Neuronal stem cell (in vitro differentiated cells): ENCODE data around the gene SUGCT.

ENCODE experiments used
- DNase-seq: peaks from one replicate; pipeline ENCODE4 v3.0.0-alpha.2; 2013; ENCODE audit warnings: low spot score
- H2AFZ ChIP-seq: one replicate; pipeline ENCODE4 v1.6.1; 2013; ENCODE audit warnings: mild to moderate bottlenecking, low read length, inconsistent platforms
- H2AK5ac ChIP-seq: 2 replicates; pipeline ENCODE4 v1.6.1; 2013; ENCODE audit warnings: low read depth, mild to moderate bottlenecking, inconsistent platforms, low read length, moderate library complexity, mixed read lengths
- H2BK120ac ChIP-seq: 2 replicates; pipeline ENCODE4 v1.6.1; 2013; ENCODE audit warnings: low read depth, mild to moderate bottlenecking, inconsistent platforms, low read length, moderate library complexity, mixed read lengths
- H2BK12ac ChIP-seq: one replicate; pipeline ENCODE4 v1.6.1; 2013; ENCODE audit warnings: low read length, inconsistent platforms
- H2BK15ac ChIP-seq: 2 replicates; pipeline ENCODE4 v1.6.1; 2013; ENCODE audit warnings: mild to moderate bottlenecking, low read length, inconsistent platforms, mixed read lengths
- H2BK5ac ChIP-seq: one replicate; pipeline ENCODE4 v1.6.1; 2013; ENCODE audit warnings: inconsistent platforms, mild to moderate bottlenecking, low read length, moderate library complexity
- H3K14ac ChIP-seq: one replicate; pipeline ENCODE4 v1.6.1; 2013; ENCODE audit warnings: low read length, inconsistent platforms
- H3K18ac ChIP-seq: 2 replicates; pipeline ENCODE4 v1.6.1; 2013; ENCODE audit warnings: low read length, inconsistent platforms
- H3K23ac ChIP-seq: 2 replicates; pipeline ENCODE4 v1.6.1; 2013; ENCODE audit warnings: low read depth, mild to moderate bottlenecking, mixed read lengths, low read length, inconsistent platforms; ENCODE audit not compliant: poor library complexity
- H3K27ac ChIP-seq: replicated peaks from 3 replicates; pipeline ENCODE4 v1.5.1; 2013; ENCODE audit warnings: low read length, inconsistent platforms
- H3K27me3 ChIP-seq, 3 experiments: 2 replicates each; pipeline ENCODE4 v1.6.1; 2013; ENCODE audit warnings: low read length in 3 of 3, mild to moderate bottlenecking in 2 of 3, inconsistent platforms in 1 of 3, low read depth in 1 of 3, mixed read lengths in 1 of 3, moderate library complexity in 1 of 3; ENCODE audit not compliant: control insufficient read depth in 3 of 3, insufficient read depth in 3 of 3
- H3K36me3 ChIP-seq, 2 donors: replicated peaks in 1 of 2; 2 replicates each; pipeline ENCODE4 v1.6.1; 2013; ENCODE audit warnings: low read length in 2 of 2; ENCODE audit not compliant: control insufficient read depth in 2 of 2, insufficient read depth in 2 of 2
- H3K4ac ChIP-seq: 2 replicates; pipeline ENCODE4 v1.6.1; 2013; ENCODE audit warnings: inconsistent platforms, mild to moderate bottlenecking, low read length, moderate library complexity
- H3K4me1 ChIP-seq, 2 donors: 1 replicate in 1 of 2; 2 replicates in 1 of 2; pipeline ENCODE4 v1.6.1; 2013; ENCODE audit warnings: low read length in 2 of 2, low read depth in 1 of 2; ENCODE audit not compliant: control insufficient read depth in 2 of 2, insufficient read depth in 1 of 2
- H3K4me2 ChIP-seq: one replicate; pipeline ENCODE4 v1.6.1; 2013; ENCODE audit warnings: mild to moderate bottlenecking, low read length, inconsistent platforms; ENCODE audit not compliant: insufficient read depth, poor library complexity, severe bottlenecking
- H3K4me3 ChIP-seq, 2 donors: 2 replicates each; pipeline ENCODE4 v1.5.1; 2013; ENCODE audit warnings: low read length in 2 of 2, mild to moderate bottlenecking in 2 of 2, inconsistent platforms in 1 of 2, moderate library complexity in 1 of 2
- H3K79me1 ChIP-seq: one replicate; pipeline ENCODE4 v1.6.1; 2013; ENCODE audit warnings: low read depth, mild to moderate bottlenecking, inconsistent platforms, low read length, moderate library complexity
- H3K9ac ChIP-seq: one replicate; pipeline ENCODE4 v1.6.1; 2013; ENCODE audit warnings: mild to moderate bottlenecking, low read depth, low read length, inconsistent platforms; ENCODE audit not compliant: poor library complexity
- H3K9me3 ChIP-seq, 2 donors: replicated peaks in 1 of 2; 2 replicates each; pipeline versions ENCODE3 to v1.6.1; 2013; ENCODE audit warnings: low read length in 2 of 2, mild to moderate bottlenecking in 2 of 2, inconsistent platforms in 1 of 2, low read depth in 1 of 2, mixed read lengths in 1 of 2, moderate library complexity in 1 of 2; ENCODE audit not compliant: control insufficient read depth in 2 of 2, insufficient read depth in 1 of 2
- H4K8ac ChIP-seq: one replicate; pipeline ENCODE4 v1.6.1; 2013; ENCODE audit warnings: low read depth, mild to moderate bottlenecking, inconsistent platforms, low read length, moderate library complexity
- H4K91ac ChIP-seq: one replicate; pipeline ENCODE4 v1.6.1; 2013; ENCODE audit warnings: low read length, low read depth, mild to moderate bottlenecking, inconsistent platforms; ENCODE audit not compliant: poor library complexity
- WGBS, 2 donors: extraction: QIAGEN DNeasy Blood & Tissue Kit; methylation state at CpG; one replicate each; pipeline ENCODE4 v1.1.7; 2013; ENCODE audit warnings: missing lambda C conversion rate in 2 of 2, mixed read lengths in 1 of 2; ENCODE audit not compliant: insufficient read length in 2 of 2, insufficient replicate concordance in 1 of 2; ENCODE audit errors: extremely low coverage in 2 of 2; 5-methylcytosine and 5-hydroxymethylcytosine counted together

SUGCT gene

GRCh38 chr7:40851001-40851400 is 716.2 kb downstream of the SUGCT start:
- Histone ChIP-seq H3K18ac (no peak overlapping the region), H2BK12ac (no peak overlapping the region), H3K4me2 (no peak overlapping the region), H3K4me1 (no peaks in the 10 kb centered on the region), H4K91ac (no peak overlapping the region), H2BK15ac (no peak overlapping the region), H3K27ac (no peak overlapping the region), H3K23ac (no peak overlapping the region), H3K4me3 (no peak overlapping the region), H2AK5ac (no peak overlapping the region), H2AFZ (no peak overlapping the region), H2BK120ac (no peak overlapping the region), H3K79me1 (no peaks in the 10 kb centered on the region), H3K14ac (no peak overlapping the region), H3K9me3 (no peaks in the 10 kb centered on the region), H3K4ac (no peak overlapping the region), H3K9ac (no peak overlapping the region), H3K27me3 (no peaks in the 10 kb centered on the region), H2BK5ac (no peak overlapping the region), H4K8ac (no peak overlapping the region), H3K36me3 (no peaks in the 10 kb centered on the region)
- no CpG with 5 or more reads among the region's 3 CpGs for WGBS, 2 donors
- no peak for DNase-seq

DNA sequence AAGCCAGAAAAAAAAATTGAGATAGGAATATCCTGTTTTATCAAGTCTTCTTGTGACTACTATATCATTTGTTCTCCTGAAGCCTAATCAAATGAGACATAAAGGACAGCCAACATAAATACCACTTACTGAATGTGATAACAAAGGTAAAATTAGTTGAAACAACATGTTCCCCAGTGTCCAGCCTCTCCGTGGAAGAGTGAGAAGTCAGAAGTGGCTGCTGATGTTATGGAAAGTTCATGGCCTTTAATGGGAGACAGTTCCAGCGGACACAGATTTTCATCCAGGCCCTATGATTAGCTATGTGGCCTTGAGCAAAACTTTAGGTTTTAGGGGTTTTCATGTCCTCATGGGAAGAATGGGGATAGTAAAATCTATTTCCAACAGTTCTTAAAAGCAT is 724.3 kb downstream of the SUGCT start:
- Histone ChIP-seq H2BK12ac (no peak overlapping the region), H3K36me3 (no peaks in the 10 kb centered on the region), H3K14ac (no peak overlapping the region), H2BK5ac (no peak overlapping the region), H3K4me2 (no peak overlapping the region), H2AK5ac (no peak overlapping the region), H3K18ac (no peak overlapping the region), H3K27ac (no peak overlapping the region), H2BK15ac (no peak overlapping the region), H2AFZ (no peak overlapping the region), H3K4me3 (no peak overlapping the region), H4K8ac (no peak overlapping the region), H3K9me3 (no peaks in the 10 kb centered on the region), H4K91ac (no peak overlapping the region), H3K9ac (no peak overlapping the region), H3K79me1 (no peaks in the 10 kb centered on the region), H3K4ac (no peak overlapping the region), H2BK120ac (no peak overlapping the region), H3K4me1 (no peaks in the 10 kb centered on the region), H3K23ac (no peak overlapping the region), H3K27me3 (no peaks in the 10 kb centered on the region)
- no CpG with 5 or more reads among the region's 2 CpGs for WGBS, 2 donors
- DNase-seq: no peak

DNA sequence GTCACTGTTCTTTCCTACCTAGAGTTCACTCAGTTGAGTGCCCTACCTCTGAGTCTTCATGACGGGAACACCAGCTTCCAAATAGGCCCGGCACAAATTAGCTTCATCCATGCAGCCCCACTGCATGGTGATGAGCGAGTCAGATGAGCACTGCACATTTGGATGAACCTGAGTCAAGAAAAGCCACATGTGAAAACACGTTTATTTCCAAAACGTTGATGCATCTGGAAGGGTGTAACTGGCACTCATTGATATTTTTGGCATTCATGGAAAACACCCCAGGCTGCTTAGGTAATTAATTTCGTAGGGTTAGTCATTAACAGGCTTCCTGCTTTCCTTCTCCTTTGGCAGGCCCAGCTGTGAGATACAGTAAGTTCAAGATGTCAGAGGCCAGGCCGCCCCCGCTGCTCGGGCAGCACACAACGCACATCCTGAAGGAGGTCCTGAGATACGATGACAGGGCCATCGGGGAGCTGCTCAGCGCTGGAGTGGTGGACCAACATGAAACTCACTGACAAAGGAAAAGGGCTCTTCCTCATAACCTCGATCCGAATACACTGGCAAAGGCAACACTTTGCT is 725.2 kb downstream of the SUGCT start:
- H4K8ac ChIP-seq: no peak overlapping the region
- no peaks in the 10 kb centered on the region for H3K36me3 ChIP-seq
- H3K4me2 ChIP-seq: no peak overlapping the region
- no peak overlapping the region for H2BK120ac ChIP-seq
- no peak overlapping the region for H3K9ac ChIP-seq
- WGBS, 2 donors: no CpG with 5 or more reads among the region's 15 CpGs
- H2AK5ac ChIP-seq: no peak overlapping the region
- no peak overlapping the region for H3K14ac ChIP-seq
- no peak overlapping the region for H2BK5ac ChIP-seq
- DNase-seq: no peak
- H2BK12ac ChIP-seq: no peak overlapping the region
- no peak overlapping the region for H4K91ac ChIP-seq
- no peak overlapping the region for H2AFZ ChIP-seq
- no peak overlapping the region for H3K27ac ChIP-seq
- no peak overlapping the region for H3K4me3 ChIP-seq
- H3K23ac ChIP-seq: no peak overlapping the region
- H3K4me1 ChIP-seq: no peaks in the 10 kb centered on the region
- no peak overlapping the region for H3K4ac ChIP-seq
- H3K79me1 ChIP-seq: no peaks in the 10 kb centered on the region
- no peak overlapping the region for H2BK15ac ChIP-seq
- no peaks in the 10 kb centered on the region for H3K27me3 ChIP-seq
- H3K18ac ChIP-seq: no peak overlapping the region
- no peaks in the 10 kb centered on the region for H3K9me3 ChIP-seq

DNA sequence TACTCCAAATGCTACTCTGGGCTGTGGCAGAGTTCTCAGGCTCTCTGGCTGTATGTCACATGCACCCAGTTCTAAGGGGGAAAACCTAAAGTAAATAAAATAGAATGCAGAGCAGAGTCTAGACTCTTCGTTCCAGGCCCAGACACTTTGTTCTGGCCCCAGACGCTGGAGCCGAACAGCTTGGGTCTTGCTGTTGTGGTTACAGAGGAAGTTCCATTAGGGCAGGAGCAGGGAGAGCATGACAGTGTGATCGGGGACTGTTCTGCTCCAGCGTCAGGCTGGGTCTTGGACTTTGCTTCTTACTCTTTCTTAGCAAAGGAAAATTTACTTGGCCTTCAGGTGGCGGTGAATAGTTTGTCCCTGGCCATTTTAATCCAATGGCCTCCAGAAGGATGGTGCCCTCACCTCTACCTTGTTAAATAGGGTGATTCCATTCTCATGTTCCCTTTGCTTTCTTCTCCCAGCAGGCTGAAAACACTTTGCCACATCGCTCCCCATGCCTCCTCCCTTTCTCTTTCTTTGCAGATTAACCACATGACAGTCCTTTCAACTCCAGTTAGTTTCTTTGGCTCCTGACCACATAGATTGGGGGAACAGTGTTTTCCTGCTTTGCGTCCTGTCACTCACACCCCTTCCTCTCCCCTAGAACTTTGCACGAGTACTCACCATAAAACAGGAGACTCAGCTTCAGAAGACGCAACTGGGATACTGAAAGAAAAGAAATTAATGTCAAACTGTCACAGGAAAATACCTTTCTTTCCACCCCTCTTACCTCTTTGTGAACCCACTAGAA is 730.8 kb downstream of the SUGCT start:
- Histone ChIP-seq H4K8ac (no peak overlapping the region), H3K18ac (no peak overlapping the region), H2AK5ac (no peak overlapping the region), H3K36me3 (no peaks in the 10 kb centered on the region), H3K27ac (no peak overlapping the region), H3K23ac (no peak overlapping the region), H3K4me2 (no peak overlapping the region), H2BK12ac (no peak overlapping the region), H3K9ac (no peak overlapping the region), H3K4me1 (peaks cover 2 to 11% of the 10 kb centered on the region in 2 donors), H3K4ac (no peak overlapping the region), H3K27me3 (no peaks in the 10 kb centered on the region), H2BK120ac (no peak overlapping the region), H2BK5ac (no peak overlapping the region), H4K91ac (no peak overlapping the region), H3K4me3 (no peak overlapping the region), H2BK15ac (no peak overlapping the region), H3K79me1 (no peaks in the 10 kb centered on the region), H3K14ac (no peak overlapping the region), H2AFZ (peak overlapping the region; percentile 59), H3K9me3 (peaks cover 0 to 15% of the 10 kb centered on the region in 2 donors)
- DNase-seq: no peak
- no CpG with 5 or more reads among the region's 10 CpGs for WGBS, 2 donors
